Esophagus squamous epithelium (tissue), 4 donors: ENCODE data around the gene IQGAP2.

Experiments
- POLR2A ChIP-seq, 4 donors: fragments of 450-650 bp; IDR thresholded peaks; one replicate each; pipeline ENCODE4 v1.6.1; 2017; ENCODE audit warnings: antibody characterized with exemption in 4 of 4, mild to moderate bottlenecking in 4 of 4, moderate library complexity in 3 of 4
- TF ChIP-seq, protein P1 (sequence below), 6 experiments: fragments of 450-650 bp in 4 of 6; fragments of 200-600 bp in 2 of 6; sonication (generic) in 2 of 6; IDR thresholded peaks; one replicate each; pipeline ENCODE4 v1.5.1; 2016 to 2019; ENCODE audit warnings: antibody characterized with exemption in 6 of 6, mild to moderate bottlenecking in 4 of 6, moderate library complexity in 4 of 6

DNA sequence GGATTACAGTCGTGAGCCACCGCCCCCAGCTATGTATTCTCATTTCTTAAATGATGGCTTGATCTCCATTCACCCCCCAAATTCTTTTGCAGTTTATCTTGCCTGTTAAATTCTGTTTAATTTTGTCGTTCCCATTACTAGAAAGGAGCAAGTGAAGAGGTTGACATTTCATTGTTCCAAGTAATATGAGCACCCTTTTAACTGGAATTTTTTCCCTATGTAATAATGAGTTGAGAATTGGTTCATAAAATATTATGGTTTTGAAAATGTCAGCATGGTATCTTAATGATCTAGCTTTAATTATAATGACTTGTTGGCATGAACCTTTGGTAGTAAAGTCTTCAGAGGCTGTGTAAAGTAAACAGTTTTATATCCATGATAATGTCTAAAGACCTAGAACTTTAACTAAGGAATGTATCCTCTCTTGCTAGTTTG is 182.7 kb downstream of the IQGAP2 start:
- TF ChIP-seq POLR2A (IDR thresholded peaks at IDR 0.05) = no peak
- TF ChIP-seq, protein P1, sequence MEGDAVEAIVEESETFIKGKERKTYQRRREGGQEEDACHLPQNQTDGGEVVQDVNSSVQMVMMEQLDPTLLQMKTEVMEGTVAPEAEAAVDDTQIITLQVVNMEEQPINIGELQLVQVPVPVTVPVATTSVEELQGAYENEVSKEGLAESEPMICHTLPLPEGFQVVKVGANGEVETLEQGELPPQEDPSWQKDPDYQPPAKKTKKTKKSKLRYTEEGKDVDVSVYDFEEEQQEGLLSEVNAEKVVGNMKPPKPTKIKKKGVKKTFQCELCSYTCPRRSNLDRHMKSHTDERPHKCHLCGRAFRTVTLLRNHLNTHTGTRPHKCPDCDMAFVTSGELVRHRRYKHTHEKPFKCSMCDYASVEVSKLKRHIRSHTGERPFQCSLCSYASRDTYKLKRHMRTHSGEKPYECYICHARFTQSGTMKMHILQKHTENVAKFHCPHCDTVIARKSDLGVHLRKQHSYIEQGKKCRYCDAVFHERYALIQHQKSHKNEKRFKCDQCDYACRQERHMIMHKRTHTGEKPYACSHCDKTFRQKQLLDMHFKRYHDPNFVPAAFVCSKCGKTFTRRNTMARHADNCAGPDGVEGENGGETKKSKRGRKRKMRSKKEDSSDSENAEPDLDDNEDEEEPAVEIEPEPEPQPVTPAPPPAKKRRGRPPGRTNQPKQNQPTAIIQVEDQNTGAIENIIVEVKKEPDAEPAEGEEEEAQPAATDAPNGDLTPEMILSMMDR (IDR thresholded peaks at IDR 0.05) = no peak
